Natural killer cell treated with Interleukin-12 subunit alpha and Interleukin-12 subunit beta and Interleukin-15 and Interleukin-18, amount 100 ng/mL, for 72 hours (primary cell): Measurements from ENCODE around the gene P2RX2. TPM values are rescaled to one million over a fixed set of nuclear protein-coding genes. Genes with fewer than 3 reads are reported as not detected.
A peak's percentile ranks its signal among the peaks of the same experiment; 100 is the strongest.

Experiments used
- ATAC-seq, 2 donors: fragments of 150-1000 bp; cut with Tn5 transposase in 1 of 2; sonication (Bioruptor Pico), chemical (Tn5 transposase) in 1 of 2; 2 replicates each; pipeline ENCODE4 v1.10.0; 2021
- DNase-seq: peaks from one replicate; pipeline ENCODE4 v3.0.0; 2022; ENCODE audit warnings: low spot score
- H3K27ac Mint-ChIP-seq, 2 donors: 1 replicate in 1 of 2; 2 replicates in 1 of 2; pipeline ENCODE4 v1.8.0; 2022; ENCODE audit warnings: mixed read lengths in 2 of 2, mild to moderate bottlenecking in 1 of 2, moderate library complexity in 1 of 2
- H3K27me3 Mint-ChIP-seq, 2 donors: 1 replicate in 1 of 2; 2 replicates in 1 of 2; pipeline ENCODE4 v1.8.0; 2022; ENCODE audit warnings: mixed read lengths in 2 of 2
- H3K36me3 Mint-ChIP-seq: one replicate; pipeline ENCODE4 v1.8.0; 2022; ENCODE audit warnings: mixed read lengths
- H3K4me1 Mint-ChIP-seq, 2 donors: 1 replicate in 1 of 2; 2 replicates in 1 of 2; pipeline ENCODE4 v1.8.0; 2022; ENCODE audit warnings: low read depth in 2 of 2, mixed read lengths in 2 of 2, mild to moderate bottlenecking in 1 of 2
- H3K4me3 Mint-ChIP-seq: one replicate; pipeline ENCODE4 v1.8.0; 2022; ENCODE audit warnings: mixed read lengths
- H3K9me3 Mint-ChIP-seq: 2 replicates; pipeline ENCODE4 v1.8.0; 2022; ENCODE audit warnings: mixed read lengths
- total RNA-seq, 2 donors: library from RNA; stranded (reverse); gene quantifications; one replicate each; pipeline ENCODE4 v1.2.3, GENCODE V29; 2022

Gene P2RX2
- total RNA-seq, 2 donors from 2014 or later, result not detected

DNA sequence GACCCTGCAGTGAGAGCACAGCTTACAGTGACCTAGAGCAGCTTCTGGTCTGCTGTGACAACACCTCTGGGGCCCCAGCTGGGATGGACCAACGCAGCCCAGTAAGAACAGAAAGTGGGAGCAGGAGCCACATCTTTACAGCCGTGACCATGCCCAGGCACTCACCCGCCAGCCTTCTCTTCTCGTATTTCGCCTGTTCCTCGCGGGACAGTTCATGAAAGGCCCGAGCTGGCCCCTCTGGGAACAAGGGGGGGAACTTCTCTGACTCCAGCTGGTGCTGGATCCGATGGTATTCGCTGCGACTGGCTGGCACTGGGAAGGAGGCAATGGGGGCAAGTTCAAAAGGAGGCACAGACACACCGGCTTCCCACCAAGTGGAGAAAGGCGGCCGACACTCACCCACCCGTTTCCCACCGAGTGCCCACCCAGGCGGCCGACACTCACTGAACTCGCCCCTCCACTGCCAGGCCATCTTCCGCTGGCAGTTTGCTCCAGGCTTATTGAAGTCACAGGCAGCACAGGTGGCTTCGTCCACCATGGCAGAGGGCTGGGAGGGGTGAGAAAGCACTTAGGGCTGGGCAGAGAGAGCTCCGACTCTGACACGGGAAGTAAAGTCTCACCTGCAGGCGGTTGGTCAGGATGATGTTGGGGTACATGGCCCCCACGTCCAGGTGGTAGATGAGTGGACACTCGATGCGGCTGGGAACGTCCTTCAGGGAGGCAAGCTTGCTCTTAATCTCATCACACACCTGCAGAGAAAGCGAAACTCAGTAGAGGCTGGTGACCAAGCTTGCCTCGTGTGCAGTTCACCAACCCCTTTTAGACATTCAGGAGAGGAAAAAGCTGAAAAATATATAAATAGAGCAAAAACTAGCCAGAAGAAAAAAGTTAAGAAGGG lies 49.9 kb downstream of the P2RX2 start:
- DNase-seq (peak; percentile 18), ATAC-seq (no peak)
- Mint-ChIP-seq H3K4me3 (no peak overlapping the region), H3K9me3 (no peaks in the 10 kb centered on the region), H3K36me3 (peaks cover 27% of the 10 kb centered on the region), H3K27ac (no peak overlapping the region), H3K4me1 (peaks cover 6 to 20% of the 10 kb centered on the region in 2 donors), H3K27me3 (no peaks in the 10 kb centered on the region)

DNA sequence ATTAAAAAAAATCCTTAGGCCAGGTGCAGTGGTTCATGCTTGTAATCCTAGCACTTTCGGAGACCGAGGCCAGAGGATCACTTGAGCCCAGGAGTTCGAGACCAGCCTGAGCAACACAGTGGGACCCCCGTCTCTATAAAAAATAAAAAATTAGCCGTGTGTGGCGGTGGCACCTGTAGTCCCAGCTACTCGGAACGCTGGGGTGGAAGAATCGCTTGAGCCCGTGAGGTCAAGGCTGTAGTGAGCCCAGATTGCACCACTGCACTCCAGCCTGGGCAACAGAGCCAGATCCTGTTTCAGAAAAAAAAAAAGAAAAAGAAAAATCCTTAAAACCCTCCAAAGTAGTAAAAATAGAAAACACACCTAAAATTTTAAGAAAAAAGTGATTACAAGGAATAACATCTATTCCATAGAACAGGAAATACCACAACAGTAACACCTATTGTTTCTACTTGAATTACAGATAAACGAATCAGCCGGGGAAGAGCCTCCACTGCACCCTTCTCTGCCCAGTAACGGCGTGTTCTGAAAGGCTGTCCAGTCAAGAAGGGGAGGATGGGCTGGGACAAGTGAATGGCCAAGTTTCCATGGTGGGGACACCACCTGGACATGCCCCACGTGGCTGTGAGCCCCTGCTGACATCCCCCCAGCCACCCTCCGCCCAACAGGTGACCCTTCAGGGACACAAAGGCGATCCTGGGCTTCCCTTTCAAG lies 50.7 kb downstream of the P2RX2 start:
- Mint-ChIP-seq H3K9me3 (no peaks in the 10 kb centered on the region), H3K4me3 (no peak overlapping the region), H3K4me1 (peaks cover 6 to 21% of the 10 kb centered on the region in 2 donors), H3K27me3 (no peaks in the 10 kb centered on the region), H3K36me3 (peaks cover 27% of the 10 kb centered on the region), H3K27ac (no peak overlapping the region)
- DNase-seq (peak; percentile 2), ATAC-seq (no peak)

Other genes with a start within 250 kb of the P2RX2 start
- gene FBRSL1, start 128.6 kb upstream of the P2RX2 start, total RNA-seq, result 10 to 100 TPM; 38.0 to 91.5 TPM
- not detected for gene LRCOL1, start 8.2 kb upstream of the P2RX2 start, total RNA-seq
- 100 to 1,000 TPM in 1 of 2 donors, 10 to 100 TPM in 1; 94.3 to 265 TPM for gene POLE, start 68.6 kb downstream of the P2RX2 start, total RNA-seq
- gene PXMP2, start 68.8 kb downstream of the P2RX2 start, total RNA-seq, result 10 to 100 TPM in 1 of 2 donors, 1 to 10 TPM in 1; 9.6 to 22.2 TPM
- gene PGAM5, start 92.1 kb downstream of the P2RX2 start, total RNA-seq, result 100 to 1,000 TPM in 1 of 2 donors, 10 to 100 TPM in 1; 54.9 to 114 TPM
- 100 to 1,000 TPM; 163 to 193 TPM for gene ANKLE2, start 143.1 kb downstream of the P2RX2 start, total RNA-seq
- 100 to 1,000 TPM in 1 of 2 donors, 10 to 100 TPM in 1; 69.3 to 118 TPM for gene GOLGA3, start 210.1 kb downstream of the P2RX2 start, total RNA-seq